HG02571 (cell line): ENCODE measurements around the gene WDR45.

ENCODE experiments used
- ATAC-seq: cut with Tn5 transposase; IDR thresholded peaks from one replicate; pipeline ENCODE4 v1.9.1; 2021; ENCODE audit warnings: mild to moderate bottlenecking, moderate library complexity; ENCODE audit not compliant: unreplicated experiment

The WDR45 gene

GRCh38 chrX:49053223-49054072 lies 26.2 kb downstream of the WDR45 start:
- ATAC-seq: peak; percentile 53

- ATAC-seq: no peak
Observed at GRCh38 chrX:49043987-49044281, 35.8 kb downstream of the WDR45 start.

GRCh38 chrX:49043220-49043986 lies 36.3 kb downstream of the WDR45 start, which contains the start of gene TFE3:
TSS of gene TFE3 (minus strand) at chrX:49043357. CDS start at chrX:49043226, 131 bp downstream.
- ATAC-seq: peak; percentile 87

- ATAC-seq: peak; percentile 3
Observed at GRCh38 chrX:49042581-49043219, 37.0 kb downstream of the WDR45 start.

- no peak for ATAC-seq
Observed at GRCh38 chrX:49041744-49042580, 37.7 kb downstream of the WDR45 start.

- ATAC-seq: no peak
Observed at GRCh38 chrX:49040376-49040955, 39.2 kb downstream of the WDR45 start.

GRCh38 chrX:49039598-49040375 lies 39.9 kb downstream of the WDR45 start:
- no peak for ATAC-seq

- ATAC-seq: no peak
Observed at GRCh38 chrX:49037883-49038475, 41.7 kb downstream of the WDR45 start.

- no peak for ATAC-seq
Observed at GRCh38 chrX:49030283-49030682, 49.4 kb downstream of the WDR45 start.

GRCh38 chrX:49029876-49030275 lies 49.8 kb downstream of the WDR45 start:
- ATAC-seq: no peak
